Trophoblast cell (in vitro differentiated cells and primary cell): ENCODE measurements around the gene WAC.

ENCODE experiments used
- DNase-seq, 2 donors: peaks; one replicate each; pipeline ENCODE4 v3.0.0-alpha.2; 2016
- H2AFZ ChIP-seq: 2 replicates; pipeline ENCODE4 v1.6.1; 2013; ENCODE audit warnings: low read length, moderate library complexity, mild to moderate bottlenecking; ENCODE audit not compliant: insufficient read depth, poor library complexity
- H2AK5ac ChIP-seq: 2 replicates; pipeline ENCODE4 v1.6.1; 2013; ENCODE audit warnings: mild to moderate bottlenecking, low read length
- H2BK120ac ChIP-seq: 2 replicates; pipeline ENCODE4 v1.6.1; 2013; ENCODE audit warnings: low read length, mild to moderate bottlenecking, moderate library complexity; ENCODE audit not compliant: insufficient read depth, poor library complexity
- H2BK12ac ChIP-seq: 2 replicates; pipeline ENCODE4 v1.6.1; 2013; ENCODE audit warnings: mild to moderate bottlenecking, low read length, moderate library complexity
- H2BK5ac ChIP-seq: 2 replicates; pipeline ENCODE4 v1.6.1; 2013; ENCODE audit warnings: low read length, low read depth, moderate library complexity, mild to moderate bottlenecking; ENCODE audit not compliant: poor library complexity
- H3K14ac ChIP-seq: 2 replicates; pipeline ENCODE4 v1.6.1; 2013; ENCODE audit warnings: mild to moderate bottlenecking, low read length
- H3K18ac ChIP-seq: 2 replicates; pipeline ENCODE4 v1.6.1; 2013; ENCODE audit warnings: mild to moderate bottlenecking, low read length
- H3K23ac ChIP-seq: 2 replicates; pipeline ENCODE4 v1.6.1; 2013; ENCODE audit warnings: low read length
- H3K27ac ChIP-seq: 2 replicates; pipeline ENCODE4 v1.5.1; 2013; ENCODE audit warnings: low read depth, mild to moderate bottlenecking, inconsistent platforms, low read length, moderate library complexity
- H3K27me3 ChIP-seq: 2 replicates; pipeline ENCODE4 v1.6.1; 2013; ENCODE audit warnings: inconsistent platforms, mild to moderate bottlenecking, low read length, moderate library complexity; ENCODE audit not compliant: insufficient read depth
- H3K36me3 ChIP-seq, 2 experiments: 1 replicate in 1 of 2; 2 replicates in 1 of 2; pipeline ENCODE4 v1.6.1; 2013; ENCODE audit warnings: low read length in 2 of 2, mild to moderate bottlenecking in 2 of 2, moderate library complexity in 1 of 2; ENCODE audit not compliant: insufficient read depth in 2 of 2, control insufficient read depth in 1 of 2
- H3K4ac ChIP-seq: 2 replicates; pipeline ENCODE4 v1.6.1; 2013; ENCODE audit warnings: low read depth, mild to moderate bottlenecking, low read length, moderate library complexity
- H3K4me1 ChIP-seq, 2 experiments: 1 replicate in 1 of 2; 2 replicates in 1 of 2; pipeline ENCODE4 v1.6.1; 2013; ENCODE audit warnings: low read length in 2 of 2, mild to moderate bottlenecking in 2 of 2, moderate library complexity in 1 of 2; ENCODE audit not compliant: insufficient read depth in 2 of 2, control insufficient read depth in 1 of 2
- H3K4me2 ChIP-seq: 2 replicates; pipeline ENCODE4 v1.6.1; 2013; ENCODE audit warnings: inconsistent platforms, mild to moderate bottlenecking, low read length, moderate library complexity
- H3K4me3 ChIP-seq: 2 replicates; pipeline ENCODE4 v1.5.1; 2013; ENCODE audit warnings: mild to moderate bottlenecking, low read depth, low read length, inconsistent platforms
- H3K79me1 ChIP-seq: one replicate; pipeline ENCODE4 v1.6.1; 2013; ENCODE audit warnings: low read length
- H3K79me2 ChIP-seq: 2 replicates; pipeline ENCODE4 v1.6.1; 2013; ENCODE audit warnings: low read length, mild to moderate bottlenecking; ENCODE audit not compliant: control insufficient read depth, insufficient read depth, poor library complexity
- H3K9ac ChIP-seq: 2 replicates; pipeline ENCODE4 v1.6.1; 2013; ENCODE audit warnings: mild to moderate bottlenecking, low read length
- H3K9me3 ChIP-seq: 2 replicates; pipeline ENCODE4 v1.6.1; 2013; ENCODE audit warnings: low read depth, mild to moderate bottlenecking, control low read depth, inconsistent platforms, low read length; ENCODE audit not compliant: insufficient read depth
- H4K12ac ChIP-seq: 2 replicates; pipeline ENCODE4 v1.6.1; 2013; ENCODE audit warnings: low read depth, mild to moderate bottlenecking, low read length, moderate library complexity
- H4K8ac ChIP-seq: 2 replicates; pipeline ENCODE4 v1.6.1; 2013; ENCODE audit warnings: low read depth, mild to moderate bottlenecking, low read length, moderate library complexity
- H4K91ac ChIP-seq: one replicate; pipeline ENCODE4 v1.6.1; 2013; ENCODE audit warnings: low read depth, mild to moderate bottlenecking, low read length, moderate library complexity
- WGBS: extraction: QIAGEN DNeasy Blood & Tissue Kit; methylation state at CpG from one replicate; pipeline ENCODE4 v1.1.7; 2013; ENCODE audit warnings: missing lambda C conversion rate; ENCODE audit not compliant: insufficient read length, insufficient coverage; ENCODE audit errors: extremely low coverage; 5-methylcytosine and 5-hydroxymethylcytosine counted together

Gene WAC

DNA sequence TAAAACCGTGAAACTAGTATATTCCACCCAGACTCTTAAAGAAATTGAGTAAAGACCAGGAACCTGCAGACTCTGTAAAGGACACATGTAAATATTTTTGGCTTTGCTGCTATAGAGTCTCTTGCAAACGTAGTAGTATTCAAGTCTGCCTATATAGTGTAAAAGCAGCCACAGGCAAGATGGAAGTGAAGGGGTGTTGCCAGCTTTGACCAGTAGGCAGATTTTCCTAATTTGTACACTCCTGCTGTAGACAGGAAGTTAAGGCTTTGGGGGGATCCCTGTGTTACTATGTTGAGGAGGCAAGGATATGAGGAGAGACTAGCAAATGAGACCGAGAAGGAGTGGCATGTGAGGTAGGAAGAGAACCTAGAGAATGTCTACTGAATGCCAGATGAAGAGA is 27.7 kb downstream of the WAC start:
- Histone ChIP-seq H3K9me3 (no peaks in the 10 kb centered on the region), H3K4ac (peak overlapping the region; percentile 77), H3K23ac (no peak overlapping the region), H4K91ac (no peak overlapping the region), H3K4me2 (no peak overlapping the region), H3K4me3 (no peak overlapping the region), H2BK5ac (no peak overlapping the region), H3K4me1 (no peaks in the 10 kb centered on the region), H3K18ac (no peak overlapping the region), H3K79me1 (no peaks in the 10 kb centered on the region), H2BK12ac (no peak overlapping the region), H3K36me3 (peaks cover 11 to 17% of the 10 kb centered on the region in 2 experiments), H3K27me3 (no peaks in the 10 kb centered on the region), H4K12ac (no peak overlapping the region), H2AK5ac (no peak overlapping the region), H3K9ac (no peak overlapping the region), H2AFZ (no peak overlapping the region), H3K14ac (no peak overlapping the region), H4K8ac (no peak overlapping the region), H3K79me2 (peaks cover 6% of the 10 kb centered on the region), H3K27ac (no peak overlapping the region), H2BK120ac (no peak overlapping the region)
- DNase-seq = no peak
- WGBS = no CpG with 5 or more reads among the region's 3 CpGs

- Histone ChIP-seq H2BK5ac (no peak overlapping the region), H3K4me1 (no peaks in the 10 kb centered on the region), H3K14ac (no peak overlapping the region), H2BK120ac (no peak overlapping the region), H2AK5ac (no peak overlapping the region), H3K4ac (peak overlapping the region; percentile 12), H3K79me2 (peaks cover 4% of the 10 kb centered on the region), H4K12ac (no peak overlapping the region), H3K23ac (no peak overlapping the region), H4K8ac (no peak overlapping the region), H3K4me2 (no peak overlapping the region), H3K4me3 (no peak overlapping the region), H3K27ac (no peak overlapping the region), H2AFZ (no peak overlapping the region), H3K9me3 (no peaks in the 10 kb centered on the region), H3K18ac (no peak overlapping the region), H2BK12ac (no peak overlapping the region), H3K9ac (no peak overlapping the region), H3K27me3 (no peaks in the 10 kb centered on the region), H3K36me3 (peaks cover 11 to 17% of the 10 kb centered on the region in 2 experiments), H3K79me1 (no peaks in the 10 kb centered on the region), H4K91ac (no peak overlapping the region)
- WGBS = no CpG with 5 or more reads among the region's 10 CpGs
- no peak for DNase-seq
These were observed 28.6 kb downstream of the WAC start for GRCh38 chr10:28561531-28561930.

DNA sequence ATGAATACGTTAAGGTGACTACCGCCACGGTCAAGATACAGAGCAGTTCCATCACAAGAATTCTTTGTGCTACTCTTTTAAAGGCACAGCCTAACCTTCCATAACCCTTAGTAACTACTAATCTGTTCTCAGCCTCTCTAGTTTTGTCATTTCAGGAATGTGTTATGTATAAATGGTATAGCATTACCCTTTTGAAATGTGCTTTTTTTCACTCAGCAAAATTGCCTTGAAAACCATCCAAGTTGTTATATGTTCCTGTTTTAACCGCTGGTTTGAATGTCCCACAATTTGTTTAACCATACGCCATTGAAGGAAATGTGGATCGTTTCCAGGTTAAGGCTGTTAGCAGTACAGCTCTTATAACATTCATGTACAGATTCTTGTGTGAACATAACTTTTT is 32.0 kb downstream of the WAC start:
- Histone ChIP-seq H3K9ac (no peak overlapping the region), H3K27me3 (no peaks in the 10 kb centered on the region), H2BK12ac (no peak overlapping the region), H2BK5ac (no peak overlapping the region), H3K79me2 (peaks cover 4% of the 10 kb centered on the region), H3K36me3 (peaks cover 17 to 19% of the 10 kb centered on the region in 2 experiments), H3K27ac (no peak overlapping the region), H4K12ac (no peak overlapping the region), H3K4me3 (no peak overlapping the region), H3K18ac (no peak overlapping the region), H4K8ac (no peak overlapping the region), H4K91ac (no peak overlapping the region), H3K14ac (no peak overlapping the region), H2BK120ac (no peak overlapping the region), H2AFZ (no peak overlapping the region), H3K23ac (no peak overlapping the region), H3K79me1 (no peaks in the 10 kb centered on the region), H3K4me1 (no peaks in the 10 kb centered on the region), H3K4ac (peak overlapping the region; percentile 52), H3K9me3 (no peaks in the 10 kb centered on the region), H2AK5ac (no peak overlapping the region), H3K4me2 (no peak overlapping the region)
- WGBS = no CpG with 5 or more reads among the region's 6 CpGs
- no peak for DNase-seq

GRCh38 chr10:28566458-28567015 is 33.6 kb downstream of the WAC start:
- Histone ChIP-seq H3K14ac (no peak overlapping the region), H4K8ac (no peak overlapping the region), H3K4ac (no peak overlapping the region), H2AK5ac (no peak overlapping the region), H3K4me1 (no peaks in the 10 kb centered on the region), H3K79me2 (peaks cover 4% of the 10 kb centered on the region), H2BK12ac (no peak overlapping the region), H3K4me3 (no peak overlapping the region), H3K27ac (no peak overlapping the region), H3K23ac (no peak overlapping the region), H3K9me3 (no peaks in the 10 kb centered on the region), H3K79me1 (no peaks in the 10 kb centered on the region), H4K91ac (no peak overlapping the region), H2AFZ (no peak overlapping the region), H2BK5ac (no peak overlapping the region), H3K9ac (no peak overlapping the region), H3K36me3 (peaks cover 16% of the 10 kb centered on the region in 2 experiments), H4K12ac (no peak overlapping the region), H3K4me2 (no peak overlapping the region), H3K27me3 (no peaks in the 10 kb centered on the region), H3K18ac (no peak overlapping the region), H2BK120ac (no peak overlapping the region)
- no CpG with 5 or more reads among the region's 1 CpG for WGBS
- DNase-seq = no peak
